Esophagus squamous epithelium (tissue), 4 donors: ENCODE data around the gene BMP2K.

ENCODE experiments used
- CTCF ChIP-seq, 6 experiments: fragments of 450-650 bp in 4 of 6; fragments of 200-600 bp in 2 of 6; sonication (generic) in 2 of 6; IDR thresholded peaks; one replicate each; pipeline ENCODE4 v1.5.1; 2016 to 2019; ENCODE audit warnings: antibody characterized with exemption in 6 of 6, mild to moderate bottlenecking in 4 of 6, moderate library complexity in 4 of 6
- POLR2A ChIP-seq, 4 donors: fragments of 450-650 bp; IDR thresholded peaks; one replicate each; pipeline ENCODE4 v1.6.1; 2017; ENCODE audit warnings: antibody characterized with exemption in 4 of 4, mild to moderate bottlenecking in 4 of 4, moderate library complexity in 3 of 4

DNA sequence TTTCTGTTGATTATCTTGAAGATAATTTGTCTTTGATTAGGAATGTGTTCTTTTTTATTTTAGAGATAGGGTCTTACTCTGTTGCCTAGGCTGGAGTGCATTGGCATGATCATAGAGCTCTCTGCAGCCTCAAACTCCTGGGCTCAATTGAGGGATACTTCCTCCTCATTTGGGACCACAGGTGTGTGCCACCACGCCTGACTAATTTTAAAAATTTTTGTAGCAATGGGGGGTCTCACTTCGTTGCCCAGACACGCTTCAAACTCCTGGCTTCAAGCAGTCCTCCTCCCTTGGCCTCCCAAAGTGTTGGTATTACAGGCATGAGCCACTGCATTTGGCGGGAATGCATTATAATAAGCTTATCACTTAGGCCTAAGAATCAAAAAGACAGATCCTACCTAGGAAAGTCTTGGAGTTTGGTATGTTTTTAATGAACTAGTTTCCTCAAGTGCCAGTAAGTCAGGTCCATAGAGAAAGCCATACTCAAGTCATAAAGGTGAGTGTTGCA, 21.7 kb downstream of the BMP2K start:
- TF ChIP-seq POLR2A (IDR thresholded peaks at IDR 0.05) = no peak
- TF ChIP-seq CTCF (IDR thresholded peaks at IDR 0.05) = no peak
